NK-92 (cell line): ENCODE measurements around the gene TOX3.

Source experiments
- DNase-seq: peaks from one replicate; lab custom pipeline; 2025; ENCODE audit not compliant: unreplicated experiment; lab: John Stamatoyannopoulos, UW

TOX3 gene

DNA sequence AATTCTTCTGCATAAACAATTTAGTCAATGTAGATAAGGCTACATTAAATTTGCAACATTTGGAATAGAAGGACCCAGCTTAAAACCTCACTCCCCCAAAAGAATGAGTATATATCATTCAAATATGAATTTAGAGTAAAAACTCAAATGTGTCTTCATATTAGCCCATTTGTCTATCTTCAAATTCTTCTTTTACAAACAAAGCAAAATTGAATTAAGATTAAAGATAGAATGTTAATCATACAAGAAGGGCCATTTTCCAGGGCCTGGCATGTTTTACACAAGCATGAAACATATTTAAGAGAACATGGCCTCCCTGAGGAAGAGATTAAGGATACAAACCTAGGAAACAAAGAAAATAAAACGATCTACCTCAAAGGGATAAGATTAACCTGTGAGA lies 8.4 kb downstream of the TOX3 start:
- DNase-seq: no peak

DNA sequence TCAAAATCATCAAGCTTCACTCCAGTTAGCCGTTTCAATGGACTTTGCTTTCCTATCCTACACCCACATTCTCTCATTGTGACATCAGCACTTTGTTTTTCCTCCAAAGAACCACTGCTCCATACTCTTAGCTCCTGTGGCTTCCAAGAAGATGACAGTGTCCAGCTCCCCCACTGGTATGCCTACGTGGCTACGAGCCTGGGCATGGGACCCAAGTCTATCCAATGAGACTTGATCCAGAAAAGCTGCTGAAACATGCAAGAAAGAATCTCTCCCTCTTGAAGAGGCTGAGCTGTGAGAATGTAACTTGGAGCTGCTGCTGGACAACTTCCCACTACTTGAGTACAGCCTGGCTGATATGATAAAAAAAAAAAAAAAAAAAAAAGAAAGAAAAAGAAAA lies 9.4 kb downstream of the TOX3 start:
- no peak for DNase-seq

DNA sequence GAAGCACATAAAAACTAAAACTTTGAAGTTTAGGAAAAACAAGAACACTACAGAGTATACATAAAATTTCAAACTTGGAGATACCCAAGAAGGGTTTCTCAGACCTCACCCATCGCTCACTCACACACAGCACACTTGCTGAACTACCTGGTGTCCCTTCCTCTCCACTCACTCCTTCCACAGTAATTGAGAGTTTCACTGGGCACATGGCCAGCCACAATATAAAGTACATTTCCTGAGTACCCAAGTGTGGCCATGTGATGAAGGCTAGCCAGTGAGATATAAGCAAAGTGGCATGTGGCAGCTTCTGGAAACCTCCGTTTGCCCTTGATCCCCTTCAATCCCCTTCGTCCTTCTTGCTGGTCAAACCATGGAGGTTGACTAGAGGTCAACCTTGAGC lies 11.9 kb downstream of the TOX3 start:
- DNase-seq: no peak

DNA sequence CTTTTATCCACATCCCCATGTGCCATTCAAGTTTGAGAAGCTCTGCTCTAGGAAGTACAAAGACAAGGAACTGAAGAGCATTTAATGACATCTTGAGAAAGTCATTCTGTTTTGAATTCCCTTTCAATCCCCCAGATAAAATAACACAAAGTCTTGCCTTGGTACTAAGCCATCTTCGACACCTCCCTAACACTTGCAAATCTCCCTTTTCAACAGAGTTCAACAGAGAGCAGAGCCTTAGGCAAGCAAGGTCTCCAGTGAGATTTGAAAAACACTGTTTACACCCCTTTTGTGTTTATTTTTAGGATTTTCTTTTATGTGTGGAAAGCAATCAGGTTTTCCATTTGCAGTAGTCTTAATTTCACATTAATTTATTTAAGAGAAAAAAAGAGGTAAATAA lies 13.6 kb downstream of the TOX3 start:
- DNase-seq: no peak

DNA sequence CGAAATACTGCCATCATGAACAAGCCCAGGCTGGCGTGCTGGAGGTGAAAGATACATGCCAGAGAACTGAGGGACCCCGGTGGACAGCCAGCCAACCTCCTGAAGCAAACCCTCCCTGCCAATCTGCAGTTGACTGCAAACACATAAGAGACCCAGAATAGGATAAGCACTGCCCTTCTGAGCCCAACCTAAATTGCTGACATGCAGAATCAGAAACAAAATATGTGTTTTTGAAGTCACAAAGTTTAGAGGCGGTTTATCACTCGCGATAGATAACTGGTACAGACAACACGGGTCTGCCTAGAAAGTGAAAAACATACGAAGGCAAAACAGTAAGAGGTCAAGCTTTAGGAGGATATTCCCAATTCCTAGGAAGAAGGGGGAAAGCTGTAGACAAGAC lies 14.6 kb downstream of the TOX3 start:
- DNase-seq: no peak

DNA sequence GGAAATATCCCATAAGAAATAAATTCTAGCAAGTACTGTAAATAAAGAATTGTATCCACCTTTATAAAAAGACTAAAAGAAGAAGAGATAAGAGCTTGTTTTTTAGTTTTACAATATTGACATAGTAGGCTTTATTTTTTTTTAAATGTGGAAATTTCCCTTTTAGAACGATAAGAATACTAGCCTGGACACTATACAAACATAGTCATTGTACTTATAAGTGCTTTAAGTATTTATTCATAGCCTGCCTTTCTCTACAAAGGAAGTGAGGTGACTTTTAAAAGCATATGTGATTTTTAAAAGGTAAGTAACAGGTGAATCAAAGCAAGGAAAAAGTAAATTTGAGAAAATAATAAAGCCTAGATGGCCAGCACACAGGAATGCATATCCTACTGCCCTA lies 17.7 kb downstream of the TOX3 start:
- DNase-seq: no peak

DNA sequence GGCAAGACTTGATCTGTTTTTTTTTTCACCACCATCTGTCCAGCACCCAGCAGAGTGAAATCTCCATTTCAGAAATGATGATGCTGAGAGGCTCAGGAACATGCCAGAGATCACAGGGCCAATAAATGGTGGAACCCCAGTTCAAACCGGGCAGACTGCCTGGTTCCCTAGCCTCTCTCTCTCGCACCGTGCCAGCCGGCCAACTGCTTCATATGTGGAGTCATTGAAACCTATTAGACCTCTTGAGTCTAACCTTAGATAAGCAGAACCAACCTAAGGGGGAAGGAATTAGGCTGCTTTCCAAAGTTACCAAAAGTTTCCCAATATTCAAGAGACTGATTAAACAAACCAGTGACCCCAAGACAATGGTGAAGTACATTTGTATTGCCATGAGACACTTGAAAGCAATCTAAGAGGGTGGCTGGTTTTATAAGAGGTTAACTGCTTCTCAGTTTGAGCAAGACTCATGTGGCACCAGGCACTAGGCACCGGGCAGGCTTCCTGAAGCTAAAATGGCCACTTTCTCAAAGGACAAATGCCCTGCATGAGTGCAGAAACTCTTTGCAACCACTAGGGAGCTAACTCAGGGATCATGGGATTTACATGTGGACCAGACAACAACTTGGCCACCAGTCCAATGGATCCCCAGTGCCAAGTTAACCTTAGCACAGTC lies 18.4 kb downstream of the TOX3 start:
- no peak for DNase-seq

DNA sequence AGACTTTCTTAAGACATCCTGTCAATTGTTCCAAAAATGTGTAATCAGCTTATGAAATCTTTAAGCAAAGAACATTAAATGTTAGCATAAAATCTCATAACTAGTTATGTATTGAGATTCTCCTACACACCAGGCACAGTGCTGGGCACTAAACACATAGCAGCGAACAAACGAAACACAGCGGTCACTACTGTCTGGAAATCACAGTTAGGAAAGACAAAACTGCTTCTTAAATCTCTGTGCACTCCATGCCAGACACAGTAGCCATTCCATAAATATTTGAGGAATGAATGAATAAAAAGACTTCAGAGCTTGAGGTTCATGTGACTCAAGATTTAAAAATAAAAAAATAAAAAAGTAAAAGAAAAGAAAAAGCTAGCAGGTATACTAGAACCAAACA lies 20.1 kb downstream of the TOX3 start:
- DNase-seq: no peak

DNA sequence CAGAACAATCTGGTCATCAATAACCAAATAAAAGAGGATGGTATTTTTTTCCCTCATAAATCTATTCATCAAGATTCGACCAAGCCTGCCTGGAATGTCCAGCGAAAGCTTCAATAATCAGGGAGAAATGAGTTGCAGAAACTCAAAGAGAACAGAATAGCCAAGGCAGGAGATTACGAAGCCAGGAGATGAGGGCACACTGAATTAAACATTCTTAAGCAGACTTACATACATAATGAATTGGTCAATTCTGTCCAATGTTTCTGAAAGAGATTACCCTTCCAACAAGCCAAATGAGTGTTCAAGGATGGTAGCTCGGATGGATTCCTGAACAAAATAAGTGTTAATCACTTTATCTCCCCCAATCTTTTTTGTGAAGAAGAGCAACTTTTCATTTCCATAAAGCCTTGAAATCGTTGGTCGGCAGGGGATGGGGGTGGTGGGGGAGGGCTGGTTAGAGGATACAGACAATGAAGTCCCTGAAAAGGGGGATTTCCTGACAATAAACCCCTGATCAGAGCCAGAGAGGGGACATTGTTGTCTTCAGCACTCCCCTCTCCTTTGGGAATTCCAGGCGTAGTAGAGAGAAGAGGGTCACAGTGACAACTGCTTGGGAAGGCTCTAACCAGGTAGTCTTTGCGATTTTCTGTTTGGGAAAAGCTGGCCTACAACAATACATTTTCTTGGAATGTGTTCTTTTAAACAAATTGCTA lies 20.7 kb downstream of the TOX3 start:
- DNase-seq: no peak

DNA sequence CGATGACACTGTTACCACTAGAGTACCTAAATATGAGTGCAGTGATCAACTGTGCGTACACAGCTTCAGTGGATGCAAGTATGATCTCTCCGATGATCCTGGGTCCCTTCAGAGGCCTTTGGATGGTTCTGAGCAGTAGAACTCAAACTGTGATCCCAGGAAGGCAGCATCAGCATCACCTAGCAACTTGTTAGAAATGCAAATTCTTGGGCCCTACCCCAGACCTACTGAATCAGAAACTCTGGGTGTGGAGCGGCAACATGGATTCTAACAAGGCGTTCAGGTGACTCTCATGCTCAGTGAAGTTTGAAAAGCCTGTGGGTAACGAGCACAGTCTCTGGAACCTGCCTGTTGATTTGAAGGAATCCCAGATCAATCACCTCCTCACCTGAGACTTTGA lies 25.4 kb downstream of the TOX3 start:
- DNase-seq: no peak

DNA sequence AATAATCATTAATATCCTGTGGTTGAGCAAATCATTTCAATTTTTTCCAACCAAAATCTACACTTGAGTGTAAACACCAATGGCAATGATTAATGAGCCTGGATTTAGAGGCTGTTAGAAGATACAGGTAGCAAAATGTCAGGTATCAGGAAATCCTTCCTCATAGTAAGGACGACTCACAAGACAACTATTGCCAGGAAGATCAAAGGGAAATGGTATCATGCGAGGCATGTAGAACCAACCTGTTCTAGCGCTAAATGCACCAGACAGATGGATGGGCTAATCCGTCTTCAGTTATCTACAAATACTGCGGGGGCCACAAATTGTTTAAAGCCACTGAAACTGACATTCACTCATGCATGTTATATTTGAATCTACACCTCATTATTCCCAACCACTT lies 28.1 kb downstream of the TOX3 start:
- no peak for DNase-seq

DNA sequence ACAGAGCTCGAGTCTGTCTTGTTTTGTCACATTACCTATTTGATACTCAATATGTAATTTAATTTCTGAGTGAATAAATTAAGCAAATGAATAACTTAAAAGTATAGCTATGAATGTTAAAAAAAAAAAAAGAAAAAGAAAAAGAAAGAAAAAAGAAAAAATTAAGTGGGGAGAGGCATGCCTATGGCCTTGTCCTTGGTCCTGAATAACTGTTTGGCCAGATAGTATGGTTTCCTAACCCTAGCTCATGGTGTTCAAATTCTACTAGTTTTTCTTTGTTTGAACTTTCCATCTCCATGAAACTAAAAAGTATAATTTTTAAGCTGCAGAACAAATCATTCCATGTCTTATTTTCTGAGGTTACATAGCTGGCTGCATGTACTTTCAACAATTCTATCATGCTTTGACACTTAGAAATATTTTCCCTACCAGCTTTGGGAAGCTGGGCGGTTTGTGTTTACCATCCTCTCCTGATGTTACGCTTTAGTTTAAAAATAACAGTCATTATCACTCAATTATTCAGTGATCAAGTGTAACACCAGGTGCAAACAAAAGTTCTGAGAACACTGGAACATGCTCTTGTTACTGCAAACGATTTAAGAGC lies 31.8 kb downstream of the TOX3 start:
- no peak for DNase-seq

DNA sequence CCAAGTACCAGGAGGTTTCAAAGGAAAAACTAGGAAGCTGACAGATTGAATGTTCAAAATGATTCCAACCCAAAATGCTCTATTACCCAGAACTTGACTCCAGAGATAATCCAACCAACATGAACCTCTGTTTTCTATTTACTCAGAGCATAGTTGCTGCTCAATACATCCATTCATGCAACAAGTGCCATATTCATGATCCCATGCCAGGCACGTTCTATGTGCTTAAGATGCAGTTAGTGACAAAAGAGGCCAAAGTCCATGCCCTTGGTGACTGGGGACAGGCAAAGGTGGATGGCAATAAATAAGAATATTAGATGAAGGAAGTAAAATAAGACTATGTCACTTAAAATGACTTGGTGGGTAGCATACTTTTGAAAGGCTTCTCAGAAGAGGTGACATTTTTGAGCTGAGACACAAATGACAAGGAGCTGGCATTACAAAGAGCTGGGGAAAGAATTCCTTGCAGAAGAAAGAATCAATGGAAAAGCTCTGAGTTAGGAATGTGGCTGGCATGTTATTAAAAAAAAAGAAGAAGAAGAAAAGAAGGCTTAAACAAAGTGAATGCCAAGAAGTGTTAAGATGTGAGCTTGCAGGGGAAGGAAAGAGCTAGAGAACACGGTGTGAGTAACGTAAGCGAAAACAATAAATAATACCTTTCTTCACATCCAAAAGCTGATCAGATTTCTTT lies 34.5 kb downstream of the TOX3 start:
- no peak for DNase-seq

DNA sequence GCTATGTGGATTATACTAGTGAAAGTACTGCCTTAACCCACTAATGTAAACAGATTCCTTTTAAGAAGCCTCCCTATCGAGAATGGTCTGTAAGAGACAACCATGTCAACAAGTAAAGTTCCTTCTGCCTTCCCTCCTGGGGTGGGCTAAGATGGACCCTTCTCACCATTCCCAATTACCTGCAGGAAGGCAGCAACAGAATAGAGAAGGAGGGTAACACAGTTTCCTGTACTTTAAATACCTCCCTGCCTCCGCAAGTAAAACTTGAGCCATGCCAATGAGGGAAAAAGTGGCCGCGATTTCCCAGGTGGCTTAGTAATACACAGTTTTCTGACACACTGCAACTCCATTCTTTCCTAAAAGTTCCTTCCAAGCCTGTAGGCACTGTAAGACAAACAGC lies 45.2 kb downstream of the TOX3 start:
- no peak for DNase-seq

DNA sequence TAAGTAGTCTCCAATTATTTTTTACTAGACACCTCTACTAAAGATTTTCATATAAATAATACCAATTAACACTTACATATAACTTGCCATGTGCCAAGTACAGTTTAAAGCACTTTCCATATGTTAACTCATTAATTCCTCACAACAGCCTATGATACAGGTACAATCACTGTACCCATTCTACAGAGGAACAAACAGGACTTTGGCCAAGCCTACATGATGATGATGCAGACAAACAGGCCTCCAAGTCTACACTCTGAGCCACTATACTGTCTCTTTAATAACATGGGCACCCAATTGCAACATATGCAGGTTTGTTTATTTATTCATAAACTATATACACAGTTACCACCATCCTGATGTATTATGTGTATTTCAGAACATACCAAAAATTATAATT lies 46.0 kb downstream of the TOX3 start:
- DNase-seq: no peak

DNA sequence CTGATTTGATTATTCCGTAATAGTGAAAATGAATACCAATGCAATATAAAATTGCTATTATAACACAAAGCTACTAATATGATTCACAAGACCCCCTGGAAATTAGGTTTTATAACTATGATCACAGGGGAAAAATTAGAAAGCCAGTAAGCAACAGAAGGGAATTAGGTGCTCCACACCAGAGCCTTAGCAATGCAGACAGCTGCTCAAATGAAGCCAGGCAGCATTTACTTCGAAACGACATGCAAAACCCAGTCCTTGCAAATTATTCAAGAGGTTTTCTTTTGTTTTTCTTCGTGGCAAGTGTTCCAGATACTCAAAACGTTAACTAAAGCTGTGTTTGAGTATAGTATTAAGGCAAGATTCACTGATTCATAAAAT lies 47.9 kb downstream of the TOX3 start:
- no peak for DNase-seq

DNA sequence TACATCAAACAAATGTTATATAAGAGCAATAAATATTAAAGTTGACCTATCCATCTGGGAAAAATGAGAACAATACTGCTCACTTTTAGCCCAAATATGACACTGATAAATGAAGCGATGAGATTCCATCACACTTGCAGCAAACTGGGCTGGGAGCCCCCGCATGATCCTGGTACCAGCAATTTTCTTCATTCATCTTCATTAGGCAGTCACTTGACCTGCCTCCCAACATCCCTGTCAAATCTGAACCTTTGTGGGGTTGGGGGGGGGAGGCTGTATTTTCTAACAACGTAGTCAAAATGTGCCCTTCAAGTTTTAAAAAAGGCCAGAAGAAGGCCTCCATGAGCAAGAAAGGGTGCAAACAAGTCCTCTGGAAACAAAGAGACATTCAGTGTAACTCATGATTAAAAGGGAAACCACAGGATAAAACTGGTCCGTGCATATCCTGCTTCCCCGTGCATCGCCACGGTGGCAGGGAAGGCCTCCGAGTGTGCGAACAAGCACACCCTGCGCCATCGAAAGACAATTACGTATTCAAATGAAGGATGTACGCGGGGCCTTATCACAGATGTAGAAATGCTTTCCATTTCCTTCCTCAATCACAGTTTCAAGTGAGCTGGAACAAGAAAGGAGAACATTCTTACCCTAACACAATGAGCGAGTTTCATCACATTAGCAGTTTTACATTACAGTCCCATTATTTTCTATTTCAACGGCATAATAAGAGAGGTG lies 48.4 kb downstream of the TOX3 start:
- no peak for DNase-seq

DNA sequence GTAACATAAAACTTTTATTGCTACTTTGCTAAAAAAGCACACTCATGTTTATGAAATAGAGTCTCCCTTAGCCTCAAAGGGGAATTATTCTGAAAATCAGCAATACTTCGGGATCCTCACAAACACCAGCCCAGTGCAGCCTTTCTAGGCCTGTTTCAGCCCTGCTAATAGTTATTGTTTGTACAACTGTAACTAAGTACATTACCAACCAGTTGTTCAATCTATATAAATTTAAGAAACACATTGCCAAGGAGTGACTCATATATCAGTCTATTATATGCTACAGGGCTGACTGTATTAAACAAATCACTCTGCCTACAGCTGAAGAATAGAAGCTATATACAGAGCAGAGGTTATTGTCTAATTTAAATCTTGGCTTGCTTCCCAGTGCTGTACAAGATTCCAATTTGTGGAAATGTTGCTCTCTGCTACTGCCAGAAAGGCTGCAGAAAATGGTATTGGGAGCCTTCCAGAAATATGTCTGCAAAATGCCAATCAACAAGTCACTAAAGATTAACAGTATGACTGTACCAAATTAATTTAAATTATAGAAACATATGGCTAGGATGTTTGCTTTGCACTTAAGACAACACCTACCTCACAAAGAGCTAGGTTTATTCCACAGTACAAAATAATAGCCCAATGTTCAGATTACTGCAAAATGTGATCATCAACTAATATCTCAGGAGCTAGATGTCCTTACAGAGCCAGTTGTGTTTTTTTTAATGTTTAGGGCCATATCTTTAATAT lies 49.7 kb downstream of the TOX3 start:
- DNase-seq: no peak

DNA sequence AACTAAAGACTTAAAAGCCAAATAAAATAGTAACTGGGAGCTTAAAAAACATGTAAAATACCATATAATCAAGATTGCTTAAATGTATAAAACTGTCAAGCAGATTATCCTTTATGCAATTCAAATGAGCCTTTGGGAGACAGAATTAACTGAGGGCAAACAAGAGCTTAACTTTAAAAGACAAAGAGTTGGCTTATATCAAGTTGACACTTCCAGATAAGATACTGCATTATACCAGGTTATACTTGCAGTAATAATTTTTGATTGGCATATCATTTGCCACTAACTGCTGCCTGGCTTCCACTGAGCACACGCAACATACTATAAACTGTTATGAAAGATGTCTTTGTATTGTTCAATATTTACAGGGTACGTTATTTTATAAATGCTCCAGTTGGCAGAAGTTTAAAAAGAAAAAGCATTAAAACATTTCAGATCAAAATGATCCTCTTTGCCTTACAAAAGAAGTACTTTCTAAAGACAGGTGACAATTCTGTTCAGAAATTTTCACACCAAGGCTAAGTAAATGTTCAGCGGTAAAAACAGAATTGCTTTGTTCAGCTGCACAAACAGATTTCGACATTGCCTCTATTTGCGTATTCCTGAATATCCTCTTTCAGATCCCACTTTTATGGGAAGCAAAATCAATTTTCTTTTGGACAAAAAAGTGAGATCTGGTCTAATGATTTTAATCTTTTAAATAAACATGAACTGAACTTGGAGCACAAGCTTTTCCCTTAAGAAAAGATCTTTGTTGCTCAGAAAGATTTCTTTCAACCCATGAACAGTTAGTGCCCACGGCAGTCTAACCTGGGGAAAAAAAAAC lies 50.7 kb downstream of the TOX3 start:
- no peak for DNase-seq

DNA sequence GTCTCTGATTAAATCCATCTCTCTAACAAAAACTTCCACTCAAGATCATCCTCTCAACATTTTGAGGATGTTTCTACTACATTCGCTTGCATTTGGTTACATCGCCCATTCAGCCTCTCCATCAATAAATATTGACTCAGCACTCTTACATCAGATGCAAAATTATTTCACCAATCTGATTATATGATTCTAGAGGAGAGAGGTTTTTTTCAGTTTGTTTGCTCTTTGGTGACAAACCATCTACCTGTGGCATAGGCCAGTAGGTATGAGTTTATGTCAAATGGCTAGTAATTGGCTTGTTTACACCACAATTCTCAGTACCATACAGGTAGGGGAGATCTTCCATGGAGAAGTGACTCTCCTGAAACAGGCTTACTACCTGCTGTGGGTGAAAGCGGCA lies 52.3 kb downstream of the TOX3 start:
- no peak for DNase-seq
